NB4 (cell line): ENCODE data around the gene EIF4E3.

ENCODE experiments used
- MAX ChIP-seq: IDR thresholded peaks from 2 replicates; pipeline ENCODE4 v1.6.1; 2011; ENCODE audit warnings: low read depth, low read length
- MYC ChIP-seq: IDR thresholded peaks from 2 replicates; pipeline ENCODE4 v1.6.1; 2011; ENCODE audit warnings: low read depth, low read length
- POLR2A ChIP-seq: IDR thresholded peaks from 2 replicates; pipeline ENCODE4 v1.6.1; 2011; ENCODE audit warnings: mild to moderate bottlenecking; ENCODE audit not compliant: insufficient read length; ENCODE audit errors: extremely low read depth
- TF ChIP-seq, protein P1 (sequence below): IDR thresholded peaks from one replicate; pipeline ENCODE4 v1.5.1; 2012; ENCODE audit warnings: low read depth, low read length

DNA sequence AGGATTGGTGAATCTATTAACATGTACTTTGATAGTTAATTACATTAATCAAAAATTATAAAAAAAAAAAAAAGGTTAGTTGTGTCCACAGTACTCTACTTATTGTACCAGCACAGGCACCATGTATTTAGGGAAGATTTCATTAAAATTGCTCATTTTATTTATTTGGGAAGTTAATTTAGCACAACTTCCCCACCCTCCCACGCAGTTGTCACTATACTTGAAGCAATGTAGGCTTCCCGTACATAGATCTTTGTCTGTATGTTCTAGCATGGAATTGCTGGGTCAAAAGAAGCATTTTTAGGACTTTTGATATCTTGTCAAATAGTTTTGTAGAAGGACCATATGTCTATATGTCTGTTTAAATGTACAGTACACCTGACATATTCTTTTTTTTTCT, 32.9 kb upstream of the EIF4E3 start:
- TF ChIP-seq, protein P1, sequence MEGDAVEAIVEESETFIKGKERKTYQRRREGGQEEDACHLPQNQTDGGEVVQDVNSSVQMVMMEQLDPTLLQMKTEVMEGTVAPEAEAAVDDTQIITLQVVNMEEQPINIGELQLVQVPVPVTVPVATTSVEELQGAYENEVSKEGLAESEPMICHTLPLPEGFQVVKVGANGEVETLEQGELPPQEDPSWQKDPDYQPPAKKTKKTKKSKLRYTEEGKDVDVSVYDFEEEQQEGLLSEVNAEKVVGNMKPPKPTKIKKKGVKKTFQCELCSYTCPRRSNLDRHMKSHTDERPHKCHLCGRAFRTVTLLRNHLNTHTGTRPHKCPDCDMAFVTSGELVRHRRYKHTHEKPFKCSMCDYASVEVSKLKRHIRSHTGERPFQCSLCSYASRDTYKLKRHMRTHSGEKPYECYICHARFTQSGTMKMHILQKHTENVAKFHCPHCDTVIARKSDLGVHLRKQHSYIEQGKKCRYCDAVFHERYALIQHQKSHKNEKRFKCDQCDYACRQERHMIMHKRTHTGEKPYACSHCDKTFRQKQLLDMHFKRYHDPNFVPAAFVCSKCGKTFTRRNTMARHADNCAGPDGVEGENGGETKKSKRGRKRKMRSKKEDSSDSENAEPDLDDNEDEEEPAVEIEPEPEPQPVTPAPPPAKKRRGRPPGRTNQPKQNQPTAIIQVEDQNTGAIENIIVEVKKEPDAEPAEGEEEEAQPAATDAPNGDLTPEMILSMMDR = no peak
- TF ChIP-seq POLR2A (no peak), MAX (no peak), MYC (no peak)
